ENCODE data around the gene SPAG16.

The SPAG16 gene

GRCh38 chr2:213411582-213412289 lies 127.5 kb downstream of the SPAG16 start:
- no peak for DNase-seq (ENCODE audit: low spot score)

GRCh38 chr2:213415093-213415492 lies 130.8 kb downstream of the SPAG16 start:
- no peak for DNase-seq (ENCODE audit: low spot score)

GRCh38 chr2:213416832-213417231 lies 132.6 kb downstream of the SPAG16 start:
- no peak for DNase-seq (ENCODE audit: low spot score)

GRCh38 chr2:213419980-213420379 lies 135.7 kb downstream of the SPAG16 start:
- DNase-seq (ENCODE audit: low spot score), result no peak

GRCh38 chr2:213420828-213421385 lies 136.6 kb downstream of the SPAG16 start:
- DNase-seq (ENCODE audit: low spot score), result no peak

GRCh38 chr2:213422211-213422610 lies 137.9 kb downstream of the SPAG16 start:
- no peak for DNase-seq (ENCODE audit: low spot score)

- no peak for DNase-seq (ENCODE audit: low spot score)
Measured at GRCh38 chr2:213425618-213426017, 141.4 kb downstream of the SPAG16 start.

GRCh38 chr2:213429516-213429915 lies 145.3 kb downstream of the SPAG16 start:
- no peak for DNase-seq (ENCODE audit: low spot score)

- DNase-seq (ENCODE audit: low spot score), result no peak
Measured at GRCh38 chr2:213443921-213444320, 159.7 kb downstream of the SPAG16 start.

GRCh38 chr2:213451542-213452239 lies 167.4 kb downstream of the SPAG16 start:
- DNase-seq (ENCODE audit: low spot score), result no peak

- peak; percentile 3 for DNase-seq (ENCODE audit: low spot score)
Measured at GRCh38 chr2:213455316-213456008, 171.2 kb downstream of the SPAG16 start.

GRCh38 chr2:213475433-213475832 lies 191.2 kb downstream of the SPAG16 start:
- DNase-seq (ENCODE audit: low spot score), result no peak

GRCh38 chr2:213476641-213477040 lies 192.4 kb downstream of the SPAG16 start:
- no peak for DNase-seq (ENCODE audit: low spot score)

GRCh38 chr2:213490087-213490486 lies 205.8 kb downstream of the SPAG16 start:
- DNase-seq (ENCODE audit: low spot score), result no peak

GRCh38 chr2:213491376-213491775 lies 207.1 kb downstream of the SPAG16 start:
- no peak for DNase-seq (ENCODE audit: low spot score)

- DNase-seq (ENCODE audit: low spot score), result no peak
Measured at GRCh38 chr2:213496226-213496625, 212.0 kb downstream of the SPAG16 start.

GRCh38 chr2:213500881-213501280 lies 216.6 kb downstream of the SPAG16 start:
- no peak for DNase-seq (ENCODE audit: low spot score)

GRCh38 chr2:213524164-213524563 lies 239.9 kb downstream of the SPAG16 start:
- DNase-seq (ENCODE audit: low spot score), result no peak

- DNase-seq (ENCODE audit: low spot score), result no peak
Measured at GRCh38 chr2:213537579-213537978, 253.3 kb downstream of the SPAG16 start.

- no peak for DNase-seq (ENCODE audit: low spot score)
Measured at GRCh38 chr2:213544940-213545339, 260.7 kb downstream of the SPAG16 start.

- DNase-seq (ENCODE audit: low spot score), result no peak
Measured at GRCh38 chr2:213545481-213545880, 261.2 kb downstream of the SPAG16 start.

GRCh38 chr2:213545964-213546475 lies 261.8 kb downstream of the SPAG16 start:
- DNase-seq (ENCODE audit: low spot score), result no peak

- no peak for DNase-seq (ENCODE audit: low spot score)
Measured at GRCh38 chr2:213551526-213551925, 267.3 kb downstream of the SPAG16 start.

All from HuH-7.5 (cell line).